HG03108 (cell line): ENCODE measurements around the gene QRICH1.

Experiments used
- ATAC-seq: cut with Tn5 transposase; IDR thresholded peaks from one replicate; pipeline ENCODE4 v1.9.1; 2021; ENCODE audit warnings: moderate library complexity; ENCODE audit not compliant: unreplicated experiment

QRICH1 gene

DNA sequence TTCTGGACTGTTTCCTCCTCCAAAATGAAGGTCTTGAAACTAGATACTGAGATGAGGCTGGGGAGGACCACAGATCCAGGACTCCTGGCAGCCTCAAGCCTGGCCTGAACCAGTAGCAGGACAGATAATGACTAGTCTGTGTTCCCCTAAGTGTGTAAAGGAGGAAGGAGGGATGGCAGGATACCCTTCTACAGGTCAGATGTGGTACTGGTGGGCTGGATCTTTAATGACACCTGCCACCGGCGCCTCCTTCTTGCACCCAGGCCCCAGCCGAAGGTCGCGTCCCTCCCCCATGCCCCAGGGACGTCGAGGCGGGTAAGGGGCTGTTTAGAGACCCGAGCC, 26.2 kb upstream of the QRICH1 start:
- ATAC-seq = no peak

- ATAC-seq = no peak
Measured at GRCh38 chr3:49119439-49119838, 25.6 kb upstream of the QRICH1 start.

DNA sequence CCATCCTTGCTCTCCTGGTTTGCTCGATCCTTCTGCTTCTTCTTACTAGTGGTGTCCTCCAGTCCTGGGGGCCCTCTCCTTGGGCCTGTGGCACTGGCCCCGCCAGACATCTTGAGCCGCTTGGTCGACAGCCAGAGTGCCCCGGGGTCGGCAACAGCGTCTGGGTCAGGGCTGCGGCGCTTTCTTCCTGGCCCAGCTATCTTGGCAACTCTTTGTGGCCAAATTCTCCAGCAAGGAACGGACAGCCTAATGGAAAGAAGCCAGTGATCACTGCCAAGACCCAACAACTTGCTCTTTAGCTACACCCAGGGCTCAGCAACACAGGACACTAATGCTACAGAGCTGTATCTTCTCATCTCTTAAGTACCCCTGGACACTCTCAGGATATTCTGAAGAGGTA, 25.2 kb upstream of the QRICH1 start:
- ATAC-seq = no peak

DNA sequence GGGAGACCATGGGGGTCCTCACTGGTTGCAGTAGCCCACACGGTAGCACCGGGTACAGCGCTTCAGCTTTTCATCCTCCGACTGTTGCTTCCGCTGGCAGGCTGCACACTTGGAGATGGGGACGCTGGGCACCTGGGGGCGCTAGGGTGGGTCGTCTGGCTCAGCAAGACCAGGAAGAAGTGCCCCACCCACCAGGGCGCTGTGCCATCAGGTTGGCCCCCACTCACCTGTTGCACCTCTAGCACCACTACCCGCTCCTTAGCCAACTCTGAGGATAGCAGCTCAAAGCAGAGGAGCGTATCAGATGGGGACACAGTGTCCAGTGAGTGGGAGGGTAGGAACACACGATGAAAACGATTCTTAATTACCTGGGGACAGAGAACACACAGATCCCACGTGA, 18.4 kb upstream of the QRICH1 start:
- ATAC-seq = no peak

DNA sequence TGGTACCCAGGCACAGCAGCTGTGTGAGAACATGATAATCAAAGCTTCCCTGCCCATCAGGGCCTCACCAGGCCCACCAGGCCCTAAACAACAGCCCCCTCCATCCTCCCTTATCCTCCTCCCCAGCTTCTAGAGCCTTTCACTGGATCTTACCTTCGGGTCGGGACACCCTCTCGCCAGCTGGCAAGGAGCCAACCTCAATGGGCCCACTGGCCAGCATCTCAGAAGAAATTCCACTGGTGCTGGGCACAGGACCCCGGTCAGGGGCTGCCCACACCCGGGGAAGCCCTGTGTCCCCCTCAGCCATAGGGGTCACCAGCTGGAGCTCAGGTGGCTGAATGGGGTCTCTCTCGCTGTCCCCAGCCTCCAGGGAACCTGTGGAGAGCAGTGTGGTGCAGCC, 17.5 kb upstream of the QRICH1 start:
- ATAC-seq = no peak

DNA sequence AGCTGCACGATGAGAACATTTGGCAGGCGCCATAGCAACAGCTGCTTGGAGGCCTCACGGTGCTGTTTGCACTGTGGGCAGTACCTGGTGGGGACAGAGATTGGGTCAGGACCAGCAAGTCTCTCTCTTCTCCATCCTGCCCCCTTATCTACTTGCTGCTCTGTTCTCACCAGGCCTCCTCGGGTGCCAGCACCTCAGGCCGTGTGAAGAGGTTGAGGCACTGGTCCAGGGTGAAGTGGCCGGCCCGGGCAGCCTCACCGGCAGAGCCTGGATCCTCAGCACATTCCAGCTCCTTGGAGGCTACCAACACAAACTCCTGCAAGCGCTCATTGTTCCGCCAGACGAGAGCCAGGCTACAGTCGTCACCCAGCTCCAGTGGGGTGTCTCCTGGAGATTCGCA, 16.9 kb upstream of the QRICH1 start:
- ATAC-seq = no peak

- ATAC-seq = no peak
Measured at GRCh38 chr3:49108346-49108745, 14.5 kb upstream of the QRICH1 start.

DNA sequence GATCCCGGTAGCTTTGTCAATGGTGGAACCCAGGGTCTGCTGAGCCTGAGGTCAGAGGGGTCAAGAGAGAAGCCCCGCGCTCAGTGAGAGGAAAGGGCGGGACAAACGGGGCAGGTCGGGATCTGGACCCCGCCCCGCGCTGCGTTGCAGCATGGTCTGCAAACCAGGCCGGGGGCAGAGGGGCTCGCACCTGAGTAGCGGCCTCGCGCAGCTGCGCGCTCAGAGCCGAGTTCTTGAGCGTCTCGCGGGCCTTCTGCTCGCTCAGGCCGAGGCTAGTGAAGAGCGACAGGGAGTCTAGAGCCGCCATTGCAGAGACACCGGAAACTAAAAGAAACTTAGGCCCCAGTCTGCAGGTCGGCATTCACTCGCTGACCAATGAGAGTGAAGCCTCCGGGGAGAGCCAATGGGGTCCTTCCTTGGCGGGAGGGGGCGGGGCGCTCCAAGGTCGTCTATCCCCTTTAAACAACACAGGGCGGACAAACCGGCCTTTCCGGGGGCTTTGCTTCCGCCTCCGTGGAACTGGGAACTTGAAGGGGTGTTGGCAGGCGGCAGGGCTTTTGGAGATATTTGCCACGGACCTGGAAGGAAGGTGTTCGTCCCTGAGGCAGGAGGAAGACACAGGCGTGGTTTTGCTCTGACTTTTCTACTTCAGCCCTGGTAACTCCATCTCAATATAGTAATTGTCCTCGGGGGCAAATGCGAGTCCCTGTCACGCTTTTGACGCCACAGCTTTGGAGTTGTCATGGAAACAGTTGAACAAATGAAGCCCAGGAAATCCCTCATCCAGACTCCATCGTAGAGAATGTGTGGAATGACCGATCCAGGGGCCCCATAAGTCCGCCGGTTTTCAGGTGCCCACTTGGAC, 10.8 kb upstream of the QRICH1 start, which contains the start of gene QARS1:
Gene QARS1, minus strand, starts transcription at position 331 of the 865 bp plus-strand sequence. Its CDS starts 24 bp downstream, at position 307.
- peak; percentile 89 for ATAC-seq

GRCh38 chr3:49104052-49104426, 10.2 kb upstream of the QRICH1 start:
- ATAC-seq = no peak

DNA sequence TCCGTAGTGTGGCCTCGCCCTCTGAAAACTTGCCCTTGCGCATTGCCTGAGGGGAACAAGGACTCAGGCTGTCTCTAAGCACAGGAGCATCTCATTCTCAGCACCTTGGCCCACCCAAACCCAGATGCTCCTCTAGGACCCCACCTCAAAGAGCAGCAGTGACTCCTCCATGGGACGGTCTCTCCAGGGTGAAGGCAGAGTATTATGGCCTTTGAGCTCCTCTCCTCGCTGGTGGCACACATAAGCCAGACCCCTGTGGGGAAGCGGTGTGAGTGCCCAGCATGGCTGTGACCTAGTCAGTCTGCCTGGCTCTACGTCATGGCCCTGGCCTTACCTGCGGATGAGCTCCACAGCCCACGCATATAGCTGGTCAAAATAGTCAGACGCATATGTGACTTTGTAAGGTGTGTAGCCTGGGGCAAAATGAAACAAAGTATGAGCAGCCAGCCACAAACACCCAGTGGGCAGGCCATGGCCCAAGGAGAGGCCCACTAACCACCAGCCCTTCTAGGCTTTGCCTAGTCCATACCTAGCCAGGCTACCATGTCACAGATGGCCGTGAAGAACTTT, 6.3 kb upstream of the QRICH1 start:
- no peak for ATAC-seq

- no peak for ATAC-seq
Measured at GRCh38 chr3:49098910-49099630, 5.2 kb upstream of the QRICH1 start.

DNA sequence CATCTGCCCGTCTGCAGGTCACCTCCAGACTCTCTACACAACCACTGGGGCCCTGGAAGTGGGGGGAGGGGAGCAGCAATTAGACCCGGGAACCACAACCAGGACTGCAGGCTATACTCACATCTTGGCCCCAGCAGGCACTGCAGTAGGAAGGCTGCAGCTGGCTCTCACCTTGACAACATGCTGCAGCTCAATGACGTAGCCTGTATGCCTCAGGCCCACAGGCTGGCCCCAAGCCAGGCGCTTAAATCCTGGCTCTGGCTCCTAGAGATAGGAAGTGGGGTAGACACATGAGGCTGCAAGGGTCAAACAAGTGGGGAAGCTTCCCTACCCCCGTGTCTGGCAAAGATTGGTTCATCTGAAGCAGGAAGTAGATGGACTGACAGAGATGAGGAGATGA, 4.6 kb upstream of the QRICH1 start:
- ATAC-seq = no peak

DNA sequence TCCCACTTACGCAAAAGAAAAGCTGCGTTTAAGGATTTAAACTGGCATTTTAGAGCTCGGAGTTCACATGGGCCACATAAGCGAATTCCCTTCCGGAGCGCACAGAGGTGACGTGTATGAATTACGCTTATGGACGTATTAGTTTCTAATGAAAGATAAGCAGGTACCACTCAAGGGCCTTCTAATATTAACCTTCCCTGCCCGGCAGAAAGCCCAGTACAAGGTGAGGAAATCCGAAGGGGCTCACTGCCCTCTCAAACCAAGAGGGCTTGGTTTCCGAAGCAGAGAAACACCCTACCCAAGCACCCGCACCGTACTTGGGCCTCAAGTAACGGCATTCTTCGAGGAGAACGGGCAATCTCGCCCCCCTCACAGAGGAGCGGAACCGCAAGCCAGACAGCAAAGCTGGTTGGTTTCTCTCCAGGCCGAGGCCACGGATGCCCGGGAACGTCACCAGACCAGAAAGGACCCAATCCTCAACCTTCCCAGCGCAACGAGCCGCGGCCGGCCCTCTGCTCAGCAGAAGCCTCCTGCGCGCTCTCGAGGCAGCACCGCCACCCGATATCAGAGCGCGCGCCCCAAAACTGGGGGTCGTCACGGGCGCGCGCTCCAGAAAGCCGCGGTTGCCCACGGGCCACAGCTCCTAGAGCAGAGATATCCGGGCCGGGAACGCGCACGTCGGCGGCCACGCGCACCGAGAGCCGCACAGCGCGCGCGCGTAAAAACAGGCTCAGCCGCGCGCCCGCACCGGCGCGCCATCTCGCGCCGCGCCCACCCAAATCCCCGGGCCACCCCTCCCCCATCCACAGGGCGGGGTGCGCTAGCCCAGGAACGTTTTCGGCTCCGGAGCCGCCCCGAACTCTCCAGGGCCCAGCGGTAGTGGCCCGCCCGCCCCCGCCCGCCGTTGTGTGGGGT, 676 bp downstream of the QRICH1 start:
- peak; percentile 33 for ATAC-seq

DNA sequence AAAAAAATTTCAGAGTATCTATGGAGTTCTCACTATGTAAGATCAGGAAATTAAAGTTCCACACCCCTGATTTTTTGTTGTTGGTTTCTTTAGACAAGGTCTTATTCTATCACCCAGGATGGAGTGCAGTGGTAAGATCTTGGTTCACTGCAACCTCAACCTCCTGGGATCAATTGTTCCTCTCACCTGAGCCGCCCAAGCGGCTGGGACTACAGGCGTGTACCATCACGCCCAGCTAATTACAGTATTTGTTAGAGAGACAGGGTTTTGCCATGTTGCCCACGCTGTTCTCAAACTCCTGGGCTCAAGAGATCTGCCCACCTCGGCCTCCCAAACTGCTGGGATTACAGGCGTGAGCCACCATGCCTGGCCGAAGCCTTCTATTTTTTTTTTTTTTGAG, 12.4 kb downstream of the QRICH1 start:
- no peak for ATAC-seq

DNA sequence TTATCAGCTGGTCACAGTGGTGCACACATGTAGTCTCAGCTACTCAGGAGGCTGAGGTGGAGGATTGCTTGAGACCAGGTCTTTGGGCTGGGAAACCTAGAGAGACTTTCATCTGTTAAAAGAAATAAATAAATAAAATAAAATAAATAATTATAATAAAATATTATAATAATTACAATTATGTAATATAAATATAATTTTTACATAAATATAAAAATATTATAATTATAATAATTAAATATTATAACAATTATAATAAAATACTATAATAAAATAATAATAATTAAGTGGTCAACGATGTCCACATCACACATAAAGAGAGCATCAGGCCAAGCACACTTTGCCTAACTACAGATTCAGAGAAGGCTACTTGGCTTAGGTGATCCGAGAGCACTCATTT, 14.6 kb downstream of the QRICH1 start:
- no peak for ATAC-seq

DNA sequence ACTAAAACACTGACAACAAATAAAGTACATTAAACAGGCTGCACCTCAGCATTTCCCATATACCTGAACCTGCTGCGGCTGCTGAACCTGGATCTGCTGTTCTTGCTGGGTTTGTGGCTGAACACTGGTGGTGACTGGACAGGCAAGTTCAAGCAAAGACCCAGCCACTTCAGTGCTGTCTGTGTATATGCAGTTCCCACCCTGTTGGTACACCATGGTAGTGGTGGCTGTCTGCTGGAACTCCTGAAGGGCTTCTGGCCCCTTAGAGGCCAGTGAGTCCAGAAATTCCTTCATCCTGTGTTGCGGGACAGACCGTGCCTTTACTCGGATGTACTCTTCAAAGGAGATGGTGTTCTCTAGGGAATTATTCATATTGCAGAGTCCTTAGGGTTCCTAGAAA, 17.2 kb downstream of the QRICH1 start:
- no peak for ATAC-seq

DNA sequence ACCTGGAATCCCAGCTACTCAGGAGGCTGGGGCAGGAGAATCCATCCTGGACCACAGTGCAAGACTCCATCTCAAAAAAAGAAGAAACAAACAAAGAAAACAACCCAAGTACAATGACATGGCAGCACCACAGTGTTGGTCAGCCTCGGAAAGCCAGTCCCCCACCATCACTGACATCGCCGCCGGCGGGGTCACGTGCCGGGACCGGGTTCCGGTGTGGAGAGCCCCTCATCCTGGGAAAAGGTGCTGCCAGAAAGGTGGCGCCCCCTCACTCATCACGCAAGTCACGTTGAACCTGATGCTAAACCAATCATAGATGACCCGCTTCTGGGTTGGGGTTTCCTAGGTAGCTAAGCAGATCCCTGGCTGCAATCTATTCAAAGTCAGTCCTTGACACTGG, 17.8 kb downstream of the QRICH1 start:
- no peak for ATAC-seq

- ATAC-seq = no peak
Measured at GRCh38 chr3:49058011-49058410, 35.9 kb downstream of the QRICH1 start.

- no peak for ATAC-seq
Measured at GRCh38 chr3:49057268-49057667, 36.6 kb downstream of the QRICH1 start.

DNA sequence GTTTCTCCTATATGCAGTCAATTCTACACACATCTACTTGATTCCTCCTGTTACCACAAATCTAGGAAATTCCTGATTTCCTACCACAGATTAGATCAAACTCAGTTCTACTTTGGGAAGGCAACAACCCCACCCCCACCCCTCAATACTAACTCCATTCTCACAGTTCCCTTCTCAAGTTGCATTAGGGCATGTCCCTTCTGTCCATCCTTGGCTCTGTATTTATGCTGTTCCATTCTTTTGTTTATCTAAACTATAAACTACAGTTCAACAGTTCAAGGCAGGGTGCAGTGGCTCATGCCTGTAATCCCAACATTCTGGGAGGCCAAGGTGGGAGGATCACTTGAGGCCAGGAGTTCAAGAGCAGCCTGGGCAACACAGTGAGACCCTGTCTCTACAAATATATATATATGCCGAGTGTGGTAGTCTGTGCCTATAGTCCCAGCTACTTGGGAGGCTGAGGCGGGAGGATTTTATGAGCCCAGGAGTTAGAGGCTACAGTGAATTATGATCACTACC, 39.5 kb downstream of the QRICH1 start:
- ATAC-seq = no peak

- ATAC-seq = no peak
Measured at GRCh38 chr3:49053543-49053942, 40.3 kb downstream of the QRICH1 start.
